ENCODE measurements around the gene KIRREL1. TPM values are rescaled to one million over a fixed set of nuclear protein-coding genes. Genes with fewer than 3 reads are reported as not detected.

KIRREL1 gene
- 10 to 100 TPM; 22.8 to 26.5 TPM for total RNA-seq
- 44.2 TPM for polyA plus RNA-seq (2013, experiment 1 of 2)
- 47.7 TPM for polyA plus RNA-seq (2013, experiment 2 of 2)
- long read RNA-seq, experiment 1, partial matches to known transcripts = 5 of 5 reads
- long read RNA-seq, experiment 1, other reads (novel, unspliced or antisense) = 0 of 5 reads
- long read RNA-seq, experiment 2, partial matches to known transcripts = 13 of 24 reads
- long read RNA-seq, experiment 2, other reads (novel, unspliced or antisense) = 10 of 24 reads
- long read RNA-seq, experiment 3, transcript KIRREL1-201 (15 exons, 2,874 nt) = major isoform, 7 of 14 reads
- long read RNA-seq, experiment 3, partial matches to known transcripts = 6 of 14 reads
- long read RNA-seq, experiment 3, other reads (novel, unspliced or antisense) = 1 of 14 reads
- long read RNA-seq, experiment 4 = 0 reads

- TF ChIP-seq CTCF (conservative IDR thresholded peaks at IDR 0.05) = no peak
- no peaks in the 10 kb centered on the region for H3K9me3 ChIP-seq (ENCODE audit: control insufficient read depth, low read length)
- peaks cover 8% of the 10 kb centered on the region for H3K27me3 Mint-ChIP-seq (ENCODE audit: insufficient read depth)
- 1% methylated on average over 21 to 61 of the region's 62 CpGs for WGBS, 2 experiments (ENCODE audit: insufficient coverage in 1 of 2, insufficient read length in 1 of 2)
- H3K4me1 ChIP-seq (ENCODE audit: control insufficient read depth, insufficient read depth, low read length) = peaks cover 7% of the 10 kb centered on the region
- peaks cover 3% of the 10 kb centered on the region for H3K36me3 ChIP-seq (ENCODE audit: control insufficient read depth, insufficient read depth, low read length)
- peak within 1 kb of the TSS; percentile 76 for H3K4me3 Mint-ChIP-seq
- peak within 1 kb of the TSS; percentile 75 for H3K27ac ChIP-seq (ENCODE audit: low read depth, low read length)
- no peaks in the 10 kb centered on the region for H3K9me3 Mint-ChIP-seq
- peak within 1 kb of the TSS; percentile 52 for H3K27ac Mint-ChIP-seq
- H3K4me1 Mint-ChIP-seq = peaks cover 15% of the 10 kb centered on the region
- no peaks in the 10 kb centered on the region for H3K36me3 Mint-ChIP-seq (ENCODE audit: low read depth)
- peak within 1 kb of the TSS; percentile 89 for H3K4me3 ChIP-seq (ENCODE audit: low read length)
- DNase-seq = peak; percentile 82
- peaks cover 8% of the 10 kb centered on the region for H3K27me3 ChIP-seq (ENCODE audit: control insufficient read depth, insufficient read depth, low read length, poor library complexity, severe bottlenecking)
- peak within 1 kb of the TSS; percentile 80 for H3K9ac ChIP-seq (ENCODE audit: extremely low read depth, low read length, poor library complexity, severe bottlenecking)
Observed at GRCh38 chr1:157993147-157993917, at the start of gene KIRREL1. TSS of gene KIRREL1 (plus strand) at chr1:157993645. CDS start at chr1:157993677, 32 bp downstream.

GRCh38 chr1:157944663-157945280, 48.7 kb upstream of the KIRREL1 start:
- Mint-ChIP-seq H3K4me3 (no peak overlapping the region), H3K36me3 (ENCODE audit: low read depth) (no peaks in the 10 kb centered on the region), H3K27me3 (ENCODE audit: insufficient read depth) (peaks cover 7% of the 10 kb centered on the region), H3K27ac (no peak overlapping the region), H3K9me3 (no peaks in the 10 kb centered on the region), H3K4me1 (no peaks in the 10 kb centered on the region)
- Histone ChIP-seq H3K4me1 (ENCODE audit: control insufficient read depth, insufficient read depth, low read length) (no peaks in the 10 kb centered on the region), H3K4me3 (ENCODE audit: low read length) (no peak overlapping the region), H3K36me3 (ENCODE audit: control insufficient read depth, insufficient read depth, low read length) (no peaks in the 10 kb centered on the region), H3K9me3 (ENCODE audit: control insufficient read depth, low read length) (no peaks in the 10 kb centered on the region), H3K9ac (ENCODE audit: extremely low read depth, low read length, poor library complexity, severe bottlenecking) (no peak overlapping the region), H3K27ac (ENCODE audit: low read depth, low read length) (no peak overlapping the region), H3K27me3 (ENCODE audit: control insufficient read depth, insufficient read depth, low read length, poor library complexity, severe bottlenecking) (no peaks in the 10 kb centered on the region)
- no peak for TF ChIP-seq CTCF (conservative IDR thresholded peaks at IDR 0.05)
- no peak for DNase-seq
- 82 to 93% methylated on average over 3 to 5 of the region's 5 CpGs for WGBS, 2 experiments (ENCODE audit: insufficient coverage in 1 of 2, insufficient read length in 1 of 2)

- H3K36me3 ChIP-seq (ENCODE audit: control insufficient read depth, insufficient read depth, low read length) = no peaks in the 10 kb centered on the region
- Mint-ChIP-seq H3K4me3 (no peak overlapping the region), H3K36me3 (ENCODE audit: low read depth) (no peaks in the 10 kb centered on the region), H3K27me3 (ENCODE audit: insufficient read depth) (peaks cover 6% of the 10 kb centered on the region), H3K27ac (no peak overlapping the region), H3K9me3 (no peaks in the 10 kb centered on the region), H3K4me1 (peaks cover 14% of the 10 kb centered on the region)
- peak; percentile 87 for DNase-seq
- H3K27me3 ChIP-seq (ENCODE audit: control insufficient read depth, insufficient read depth, low read length, poor library complexity, severe bottlenecking) = no peaks in the 10 kb centered on the region
- TF ChIP-seq CTCF (conservative IDR thresholded peaks at IDR 0.05) = peak; percentile 87
- no peak overlapping the region for H3K9ac ChIP-seq (ENCODE audit: extremely low read depth, low read length, poor library complexity, severe bottlenecking)
- H3K27ac ChIP-seq (ENCODE audit: low read depth, low read length) = no peak overlapping the region
- WGBS, 2 experiments (ENCODE audit: insufficient coverage in 1 of 2, insufficient read length in 1 of 2) = 69 to 73% methylated on average over 5 to 6 of the region's 6 CpGs
- no peaks in the 10 kb centered on the region for H3K9me3 ChIP-seq (ENCODE audit: control insufficient read depth, low read length)
- no peak overlapping the region for H3K4me3 ChIP-seq (ENCODE audit: low read length)
- peaks cover 10% of the 10 kb centered on the region for H3K4me1 ChIP-seq (ENCODE audit: control insufficient read depth, insufficient read depth, low read length)
Observed at GRCh38 chr1:157948312-157949073, 45.0 kb upstream of the KIRREL1 start.

Measured in endodermal cell (in vitro differentiated cells).